ENCODE measurements around the gene MRTFA.
A peak's percentile ranks its signal among the peaks of the same experiment; 100 is the strongest.

Gene MRTFA

DNA sequence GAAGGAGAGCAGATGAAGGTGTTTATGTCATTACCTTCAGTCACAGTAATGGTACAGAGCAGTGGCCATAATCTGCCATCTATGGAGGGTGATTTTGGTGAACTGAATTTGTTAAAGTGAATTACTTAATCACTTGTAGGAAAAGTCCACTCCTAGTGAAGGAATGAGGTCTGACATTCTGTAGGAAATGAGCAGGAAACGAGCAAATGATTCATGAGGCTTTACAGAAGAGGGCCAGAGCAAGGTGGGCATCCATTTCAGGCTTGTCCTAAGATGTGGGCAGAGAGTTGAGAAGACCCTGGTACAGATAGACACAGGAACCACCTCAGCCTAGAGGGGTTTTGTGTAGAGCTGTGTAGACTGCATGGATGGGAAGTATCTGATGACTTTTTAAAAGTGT is 272.1 kb downstream of the MRTFA start:
- TF ChIP-seq, protein P1, sequence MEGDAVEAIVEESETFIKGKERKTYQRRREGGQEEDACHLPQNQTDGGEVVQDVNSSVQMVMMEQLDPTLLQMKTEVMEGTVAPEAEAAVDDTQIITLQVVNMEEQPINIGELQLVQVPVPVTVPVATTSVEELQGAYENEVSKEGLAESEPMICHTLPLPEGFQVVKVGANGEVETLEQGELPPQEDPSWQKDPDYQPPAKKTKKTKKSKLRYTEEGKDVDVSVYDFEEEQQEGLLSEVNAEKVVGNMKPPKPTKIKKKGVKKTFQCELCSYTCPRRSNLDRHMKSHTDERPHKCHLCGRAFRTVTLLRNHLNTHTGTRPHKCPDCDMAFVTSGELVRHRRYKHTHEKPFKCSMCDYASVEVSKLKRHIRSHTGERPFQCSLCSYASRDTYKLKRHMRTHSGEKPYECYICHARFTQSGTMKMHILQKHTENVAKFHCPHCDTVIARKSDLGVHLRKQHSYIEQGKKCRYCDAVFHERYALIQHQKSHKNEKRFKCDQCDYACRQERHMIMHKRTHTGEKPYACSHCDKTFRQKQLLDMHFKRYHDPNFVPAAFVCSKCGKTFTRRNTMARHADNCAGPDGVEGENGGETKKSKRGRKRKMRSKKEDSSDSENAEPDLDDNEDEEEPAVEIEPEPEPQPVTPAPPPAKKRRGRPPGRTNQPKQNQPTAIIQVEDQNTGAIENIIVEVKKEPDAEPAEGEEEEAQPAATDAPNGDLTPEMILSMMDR (conservative IDR thresholded peaks at IDR 0.05; ENCODE audit: low read length), result no peak
- DNase-seq (ENCODE audit: low read depth), result no peak
- no peak overlapping the region for H3K4me3 ChIP-seq (ENCODE audit: low read length)

DNA sequence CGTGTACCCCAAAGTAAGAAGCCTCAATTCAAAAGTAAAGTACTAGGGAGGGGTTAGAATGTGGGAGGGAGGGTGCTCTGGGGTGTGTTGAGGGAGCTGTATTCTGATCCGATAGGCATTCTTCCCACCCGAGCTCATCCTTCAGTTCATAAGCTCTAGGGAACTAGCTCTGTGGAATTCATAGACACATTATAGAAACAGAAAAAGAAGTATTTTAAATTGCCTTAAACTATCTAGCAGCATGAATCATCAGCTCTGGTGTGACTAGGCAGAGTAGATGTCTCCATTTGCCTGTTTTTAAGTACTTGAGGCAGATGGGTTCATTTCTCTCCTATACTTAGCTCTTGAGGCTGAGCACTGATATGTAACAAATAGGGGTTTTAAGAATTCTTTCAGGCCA is 273.5 kb downstream of the MRTFA start:
- H3K4me3 ChIP-seq (ENCODE audit: low read length), result no peak overlapping the region
- DNase-seq (ENCODE audit: low read depth), result peak; percentile 58
- TF ChIP-seq, protein P1 (conservative IDR thresholded peaks at IDR 0.05; ENCODE audit: low read length), result no peak

DNA sequence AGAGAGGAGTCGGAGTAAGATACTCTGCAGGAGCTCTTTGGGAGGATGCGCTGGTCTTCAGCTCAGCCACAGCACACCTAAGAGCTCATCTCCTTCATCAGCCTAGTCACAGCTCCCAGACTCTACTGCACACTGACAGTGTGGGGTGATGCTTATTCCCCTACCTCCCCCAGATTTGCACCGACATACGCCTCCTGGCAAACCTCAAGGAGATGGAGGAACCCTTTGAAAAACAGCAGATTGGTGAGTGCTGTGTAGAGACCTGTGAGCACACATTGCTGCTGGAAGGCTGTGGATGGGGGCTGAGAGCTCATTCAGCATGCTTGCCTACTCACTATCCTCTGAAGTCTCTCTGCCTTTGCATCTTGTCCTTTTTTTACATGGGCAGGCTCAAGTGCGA is 275.4 kb downstream of the MRTFA start:
- TF ChIP-seq, protein P1 (conservative IDR thresholded peaks at IDR 0.05; ENCODE audit: low read length), result no peak
- no peak for DNase-seq (ENCODE audit: low read depth)
- no peak overlapping the region for H3K4me3 ChIP-seq (ENCODE audit: low read length)
